HepG2 (cell line): ENCODE measurements around the gene RAB5A. TPM values are rescaled to one million over a fixed set of nuclear protein-coding genes. Genes with fewer than 3 reads are reported as not detected.

ENCODE experiments used
- ATAC-seq: fragments of 200-7000 bp; cut with Tn5 transposase; 3 replicates; pipeline ENCODE4 v1.9.1; 2020; ENCODE audit warnings: mild to moderate bottlenecking, moderate library complexity
- BruUV-seq: library from RNA; stranded (reverse); fragments of 400-500 nt; replicated peaks from 2 replicates; lab custom pipeline; 2021; lab: Mats Ljungman, UMichigan
- CTCF ChIA-PET: fragments of 300-600 bp; formaldehyde crosslinking; extraction: SDS; loops from one replicate; lab custom pipeline; 2021; ENCODE audit warnings: low total read pairs, inconsistent platforms, low intra/inter-chr PET ratio; lab: Yijun Ruan, JAX
- POLR2A ChIA-PET: fragments of 350-600 bp; sonication (Branson Sonifier 250); formaldehyde crosslinking; loops from one replicate; lab custom pipeline; 2020; ENCODE audit warnings: antibody characterized with exemption, inconsistent platforms; lab: Yijun Ruan, JAX
- DNase-seq: peaks from one replicate; pipeline ENCODE4 v3.0.0-alpha.2; 2015; ENCODE audit warnings: low spot score
- FAIRE-seq: peaks from 3 replicates; lab custom pipeline; 2011; peaks lifted over from hg19 to GRCh38; lab: Jason Lieb, UNC
- H2AFZ ChIP-seq: one replicate; pipeline ENCODE4 v1.6.1; 2011; ENCODE audit warnings: low read length, inconsistent platforms
- H3K27ac ChIP-seq: fragments of 300-600 bp; 3 replicates; pipeline ENCODE4 v1.8.0; 2011; ENCODE audit warnings: mixed run types, mild to moderate bottlenecking, mixed read lengths, low read length, inconsistent platforms; ENCODE audit not compliant: insufficient read depth; ENCODE audit errors: extremely low read length
- H3K27me3 ChIP-seq, 2 experiments: fragments of 200-600 bp in 1 of 2; 2 replicates in 1 of 2; 3 replicates in 1 of 2; pipeline versions ENCODE4 v1.6.0 to v1.8.0; 2011; ENCODE audit warnings: low read length in 2 of 2, mild to moderate bottlenecking in 2 of 2, moderate library complexity in 2 of 2, inconsistent platforms in 1 of 2; ENCODE audit not compliant: insufficient read depth in 2 of 2, control insufficient read depth in 1 of 2
- H3K36me3 ChIP-seq, 2 experiments: fragments of 200-600 bp in 1 of 2; replicated peaks in 1 of 2; 2 replicates in 1 of 2; 3 replicates in 1 of 2; pipeline versions ENCODE4 v1.5.1 to v1.8.0; 2011; ENCODE audit warnings: low read length in 2 of 2, inconsistent platforms in 1 of 2; ENCODE audit not compliant: insufficient read depth in 2 of 2, control insufficient read depth in 1 of 2
- H3K4me1 ChIP-seq: 2 replicates; pipeline ENCODE4 v1.5.1; 2012; ENCODE audit warnings: low read length, inconsistent platforms; ENCODE audit not compliant: insufficient read depth
- H3K4me2 ChIP-seq: 2 replicates; pipeline ENCODE4 v1.6.0; 2011; ENCODE audit warnings: low read depth, low read length, inconsistent platforms
- H3K4me3 ChIP-seq, 3 experiments: fragments of 200-600 bp in 1 of 3; sonication (generic), shearing (Covaris generic) in 1 of 3; replicated peaks in 1 of 3; 2 replicates each; pipeline ENCODE4 v1.5.1; 2011 to 2016; ENCODE audit warnings: low read length in 3 of 3, inconsistent platforms in 2 of 3, low read depth in 2 of 3, mild to moderate bottlenecking in 2 of 3, control low read depth in 1 of 3, mixed read lengths in 1 of 3; ENCODE audit not compliant: insufficient read depth in 1 of 3
- H3K79me2 ChIP-seq: one replicate; pipeline ENCODE4 v1.6.1; 2011; ENCODE audit warnings: low read length, inconsistent platforms; ENCODE audit not compliant: insufficient read depth
- H3K9ac ChIP-seq: 2 replicates; pipeline ENCODE4 v1.6.0; 2011; ENCODE audit warnings: mild to moderate bottlenecking, low read depth, low read length, inconsistent platforms; ENCODE audit not compliant: insufficient read depth
- H3K9me3 ChIP-seq: 2 replicates; pipeline ENCODE4 v1.5.1; 2012; ENCODE audit warnings: mild to moderate bottlenecking, low read length
- H4K20me1 ChIP-seq: 2 replicates; pipeline ENCODE4 v1.6.0; 2011; ENCODE audit warnings: inconsistent platforms, mild to moderate bottlenecking, low read length, moderate library complexity; ENCODE audit not compliant: insufficient read depth
- ATAD3A ChIP-seq: sonication (generic); formaldehyde crosslinking; IDR thresholded peaks from 2 replicates; pipeline ENCODE4 v1.4.0; 2020; ENCODE audit warnings: missing genetic modification reagents
- PCBP1 ChIP-seq: fragments of 200-400 bp; formaldehyde crosslinking; IDR thresholded peaks from 2 replicates; pipeline ENCODE4 v1.6.1; 2017; ENCODE audit warnings: mild to moderate bottlenecking, low read depth, low read length, borderline replicate concordance
- ZNF530 ChIP-seq: sonication (generic); formaldehyde crosslinking; IDR thresholded peaks from 2 replicates; pipeline ENCODE4 v1.5.0; 2020; ENCODE audit warnings: low read depth, mild to moderate bottlenecking, missing genetic modification reagents
- WGBS: methylation state at CpG from one replicate; pipeline ENCODE4 v1.1.6; 2017; ENCODE audit warnings: low lambda C conversion rate; 5-methylcytosine and 5-hydroxymethylcytosine counted together
- in situ Hi-C: cut with HindIII; loops from 2 replicates; pipeline ENCODE4 v1.10.0; 2017; ENCODE audit warnings: low pct_unique_long_range_greater_than_20kb; ENCODE audit not compliant: extremely low pct_ligation_motif_present
- intact Hi-C: fragments of 100-400 bp; cut with micrococcal nuclease; formaldehyde crosslinking; loops from one replicate; pipeline ENCODE4 v1.10.0; 2022; ENCODE audit not compliant: unreplicated experiment
- polyA plus RNA-seq, 8 experiments: library from polyadenylated mRNA; depleted of rRNA in 3 of 8; stranded (reverse) in 7 of 8; unstranded in 1 of 8; fragments of >200 nt; fragmentation: Illumina TruSeq in 4 of 8; extraction: Trizol in 4 of 8; gene quantifications; 2 replicates each; pipeline versions ENCODE4 v1.2.1 to v1.2.3, GENCODE V29; 2011 to 2016; ENCODE audit warnings: low read depth in 4 of 8, missing spikeins in 1 of 8, mixed read lengths in 1 of 8; ENCODE audit not compliant: insufficient read depth in 1 of 8
- total RNA-seq, 5 experiments: library from RNA; depleted of rRNA; stranded (reverse); fragments of >200 nt; fragmentation: Illumina TruSeq; extraction: Trizol; gene quantifications; 2 replicates each; pipeline ENCODE4 v1.2.3, GENCODE V29; 2016; ENCODE audit warnings: low read depth in 1 of 5
- TF ChIP-seq, protein P1 (sequence below): sonication (generic); formaldehyde crosslinking; IDR thresholded peaks from 2 replicates; pipeline ENCODE4 v1.4.0; 2020; ENCODE audit warnings: missing genetic modification reagents
- TF ChIP-seq, protein P2 (sequence below): sonication (generic); formaldehyde crosslinking; conservative IDR thresholded peaks from 2 replicates; pipeline ENCODE4 v1.8.0; 2022; ENCODE audit warnings: missing genetic modification reagents
- TF ChIP-seq, protein P3 (sequence below): sonication (generic); formaldehyde crosslinking; IDR thresholded peaks from 2 replicates; pipeline ENCODE4 v1.4.0; 2020; ENCODE audit warnings: missing genetic modification reagents
- TF ChIP-seq, protein P4 (sequence below): sonication (generic); formaldehyde crosslinking; IDR thresholded peaks from 2 replicates; pipeline ENCODE4 v1.5.0; 2020; ENCODE audit warnings: mild to moderate bottlenecking, low read depth, missing genetic modification reagents, borderline replicate concordance

RAB5A gene
- total and polyA plus RNA-seq, 2 of the 13 experiments (the other 11 are each of a cell fraction or from before 2014, with no cell fraction given), result 16.0 to 27.1 TPM

DNA sequence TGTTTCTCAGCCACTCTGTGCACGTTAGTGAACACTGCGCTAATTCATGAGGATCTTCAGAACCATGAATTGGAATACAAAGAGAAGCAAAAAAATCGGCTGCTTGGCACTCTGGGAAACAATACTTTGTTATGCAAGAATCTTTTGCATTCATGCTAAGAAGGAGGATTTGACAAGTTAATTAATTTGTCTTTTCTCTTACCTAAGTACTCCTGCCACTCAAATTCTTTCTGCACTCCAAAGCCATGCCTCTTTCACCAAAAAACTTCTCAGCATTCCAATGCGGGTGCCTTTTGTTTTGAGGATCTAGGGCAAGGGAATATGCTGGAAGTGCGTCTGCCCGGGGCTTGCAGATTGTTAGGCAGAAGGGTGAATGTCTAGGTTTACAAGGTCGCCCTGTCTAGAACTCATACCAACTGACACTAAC lies 82.0 kb downstream of the RAB5A start:
- Histone ChIP-seq H3K9me3 (no peaks in the 10 kb centered on the region), H3K4me3 (no peak overlapping the region), H2AFZ (no peak overlapping the region), H3K4me2 (no peak overlapping the region), H3K4me1 (no peaks in the 10 kb centered on the region), H3K36me3 (no peaks in the 10 kb centered on the region), H3K79me2 (no peaks in the 10 kb centered on the region), H4K20me1 (no peaks in the 10 kb centered on the region), H3K27me3 (no peaks in the 10 kb centered on the region), H3K9ac (no peak overlapping the region), H3K27ac (no peak overlapping the region)
- BruUV-seq, result no TSS peak
- ChIA-PET POLR2A (no interaction called here), CTCF (no interaction called here)
- FAIRE-seq, result no peak
- in situ Hi-C loops (no loop called here), intact Hi-C loops (no loop called here)
- WGBS, result 70% methylated on average over 7 of the region's 7 CpGs
- ATAC-seq, result no peak
- no peak for DNase-seq
- TF ChIP-seq ATAD3A (CRISPR knock-in tag) (no peak), ZNF530 (CRISPR knock-in tag) (no peak), PCBP1 (no peak)
- TF ChIP-seq, protein P1, sequence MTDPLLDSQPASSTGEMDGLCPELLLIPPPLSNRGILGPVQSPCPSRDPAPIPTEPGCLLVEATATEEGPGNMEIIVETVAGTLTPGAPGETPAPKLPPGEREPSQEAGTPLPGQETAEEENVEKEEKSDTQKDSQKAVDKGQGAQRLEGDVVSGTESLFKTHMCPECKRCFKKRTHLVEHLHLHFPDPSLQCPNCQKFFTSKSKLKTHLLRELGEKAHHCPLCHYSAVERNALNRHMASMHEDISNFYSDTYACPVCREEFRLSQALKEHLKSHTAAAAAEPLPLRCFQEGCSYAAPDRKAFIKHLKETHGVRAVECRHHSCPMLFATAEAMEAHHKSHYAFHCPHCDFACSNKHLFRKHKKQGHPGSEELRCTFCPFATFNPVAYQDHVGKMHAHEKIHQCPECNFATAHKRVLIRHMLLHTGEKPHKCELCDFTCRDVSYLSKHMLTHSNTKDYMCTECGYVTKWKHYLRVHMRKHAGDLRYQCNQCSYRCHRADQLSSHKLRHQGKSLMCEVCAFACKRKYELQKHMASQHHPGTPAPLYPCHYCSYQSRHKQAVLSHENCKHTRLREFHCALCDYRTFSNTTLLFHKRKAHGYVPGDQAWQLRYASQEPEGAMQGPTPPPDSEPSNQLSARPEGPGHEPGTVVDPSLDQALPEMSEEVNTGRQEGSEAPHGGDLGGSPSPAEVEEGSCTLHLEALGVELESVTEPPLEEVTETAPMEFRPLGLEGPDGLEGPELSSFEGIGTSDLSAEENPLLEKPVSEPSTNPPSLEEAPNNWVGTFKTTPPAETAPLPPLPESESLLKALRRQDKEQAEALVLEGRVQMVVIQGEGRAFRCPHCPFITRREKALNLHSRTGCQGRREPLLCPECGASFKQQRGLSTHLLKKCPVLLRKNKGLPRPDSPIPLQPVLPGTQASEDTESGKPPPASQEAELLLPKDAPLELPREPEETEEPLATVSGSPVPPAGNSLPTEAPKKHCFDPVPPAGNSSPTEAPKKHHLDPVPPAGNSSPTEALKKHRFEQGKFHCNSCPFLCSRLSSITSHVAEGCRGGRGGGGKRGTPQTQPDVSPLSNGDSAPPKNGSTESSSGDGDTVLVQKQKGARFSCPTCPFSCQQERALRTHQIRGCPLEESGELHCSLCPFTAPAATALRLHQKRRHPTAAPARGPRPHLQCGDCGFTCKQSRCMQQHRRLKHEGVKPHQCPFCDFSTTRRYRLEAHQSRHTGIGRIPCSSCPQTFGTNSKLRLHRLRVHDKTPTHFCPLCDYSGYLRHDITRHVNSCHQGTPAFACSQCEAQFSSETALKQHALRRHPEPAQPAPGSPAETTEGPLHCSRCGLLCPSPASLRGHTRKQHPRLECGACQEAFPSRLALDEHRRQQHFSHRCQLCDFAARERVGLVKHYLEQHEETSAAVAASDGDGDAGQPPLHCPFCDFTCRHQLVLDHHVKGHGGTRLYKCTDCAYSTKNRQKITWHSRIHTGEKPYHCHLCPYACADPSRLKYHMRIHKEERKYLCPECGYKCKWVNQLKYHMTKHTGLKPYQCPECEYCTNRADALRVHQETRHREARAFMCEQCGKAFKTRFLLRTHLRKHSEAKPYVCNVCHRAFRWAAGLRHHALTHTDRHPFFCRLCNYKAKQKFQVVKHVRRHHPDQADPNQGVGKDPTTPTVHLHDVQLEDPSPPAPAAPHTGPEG (CRISPR knock-in tag), result no peak
- TF ChIP-seq, protein P2, sequence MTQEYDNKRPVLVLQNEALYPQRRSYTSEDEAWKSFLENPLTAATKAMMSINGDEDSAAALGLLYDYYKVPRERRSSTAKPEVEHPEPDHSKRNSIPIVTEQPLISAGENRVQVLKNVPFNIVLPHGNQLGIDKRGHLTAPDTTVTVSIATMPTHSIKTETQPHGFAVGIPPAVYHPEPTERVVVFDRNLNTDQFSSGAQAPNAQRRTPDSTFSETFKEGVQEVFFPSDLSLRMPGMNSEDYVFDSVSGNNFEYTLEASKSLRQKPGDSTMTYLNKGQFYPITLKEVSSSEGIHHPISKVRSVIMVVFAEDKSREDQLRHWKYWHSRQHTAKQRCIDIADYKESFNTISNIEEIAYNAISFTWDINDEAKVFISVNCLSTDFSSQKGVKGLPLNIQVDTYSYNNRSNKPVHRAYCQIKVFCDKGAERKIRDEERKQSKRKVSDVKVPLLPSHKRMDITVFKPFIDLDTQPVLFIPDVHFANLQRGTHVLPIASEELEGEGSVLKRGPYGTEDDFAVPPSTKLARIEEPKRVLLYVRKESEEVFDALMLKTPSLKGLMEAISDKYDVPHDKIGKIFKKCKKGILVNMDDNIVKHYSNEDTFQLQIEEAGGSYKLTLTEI (CRISPR knock-in tag), result no peak
- TF ChIP-seq, protein P3, sequence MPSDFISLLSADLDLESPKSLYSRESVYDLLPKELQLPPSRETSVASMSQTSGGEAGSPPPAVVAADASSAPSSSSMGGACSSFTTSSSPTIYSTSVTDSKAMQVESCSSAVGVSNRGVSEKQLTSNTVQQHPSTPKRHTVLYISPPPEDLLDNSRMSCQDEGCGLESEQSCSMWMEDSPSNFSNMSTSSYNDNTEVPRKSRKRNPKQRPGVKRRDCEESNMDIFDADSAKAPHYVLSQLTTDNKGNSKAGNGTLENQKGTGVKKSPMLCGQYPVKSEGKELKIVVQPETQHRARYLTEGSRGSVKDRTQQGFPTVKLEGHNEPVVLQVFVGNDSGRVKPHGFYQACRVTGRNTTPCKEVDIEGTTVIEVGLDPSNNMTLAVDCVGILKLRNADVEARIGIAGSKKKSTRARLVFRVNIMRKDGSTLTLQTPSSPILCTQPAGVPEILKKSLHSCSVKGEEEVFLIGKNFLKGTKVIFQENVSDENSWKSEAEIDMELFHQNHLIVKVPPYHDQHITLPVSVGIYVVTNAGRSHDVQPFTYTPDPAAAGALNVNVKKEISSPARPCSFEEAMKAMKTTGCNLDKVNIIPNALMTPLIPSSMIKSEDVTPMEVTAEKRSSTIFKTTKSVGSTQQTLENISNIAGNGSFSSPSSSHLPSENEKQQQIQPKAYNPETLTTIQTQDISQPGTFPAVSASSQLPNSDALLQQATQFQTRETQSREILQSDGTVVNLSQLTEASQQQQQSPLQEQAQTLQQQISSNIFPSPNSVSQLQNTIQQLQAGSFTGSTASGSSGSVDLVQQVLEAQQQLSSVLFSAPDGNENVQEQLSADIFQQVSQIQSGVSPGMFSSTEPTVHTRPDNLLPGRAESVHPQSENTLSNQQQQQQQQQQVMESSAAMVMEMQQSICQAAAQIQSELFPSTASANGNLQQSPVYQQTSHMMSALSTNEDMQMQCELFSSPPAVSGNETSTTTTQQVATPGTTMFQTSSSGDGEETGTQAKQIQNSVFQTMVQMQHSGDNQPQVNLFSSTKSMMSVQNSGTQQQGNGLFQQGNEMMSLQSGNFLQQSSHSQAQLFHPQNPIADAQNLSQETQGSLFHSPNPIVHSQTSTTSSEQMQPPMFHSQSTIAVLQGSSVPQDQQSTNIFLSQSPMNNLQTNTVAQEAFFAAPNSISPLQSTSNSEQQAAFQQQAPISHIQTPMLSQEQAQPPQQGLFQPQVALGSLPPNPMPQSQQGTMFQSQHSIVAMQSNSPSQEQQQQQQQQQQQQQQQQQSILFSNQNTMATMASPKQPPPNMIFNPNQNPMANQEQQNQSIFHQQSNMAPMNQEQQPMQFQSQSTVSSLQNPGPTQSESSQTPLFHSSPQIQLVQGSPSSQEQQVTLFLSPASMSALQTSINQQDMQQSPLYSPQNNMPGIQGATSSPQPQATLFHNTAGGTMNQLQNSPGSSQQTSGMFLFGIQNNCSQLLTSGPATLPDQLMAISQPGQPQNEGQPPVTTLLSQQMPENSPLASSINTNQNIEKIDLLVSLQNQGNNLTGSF (CRISPR knock-in tag), result no peak
- TF ChIP-seq, protein P4, sequence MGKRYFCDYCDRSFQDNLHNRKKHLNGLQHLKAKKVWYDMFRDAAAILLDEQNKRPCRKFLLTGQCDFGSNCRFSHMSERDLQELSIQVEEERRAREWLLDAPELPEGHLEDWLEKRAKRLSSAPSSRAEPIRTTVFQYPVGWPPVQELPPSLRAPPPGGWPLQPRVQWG, result no peak
